NCI-H510A treated with DMSO at 0.1 percent for 48 hours (cell line): ENCODE results near the gene FKBP2.

Source experiments
- DNase-seq: peaks from one replicate; lab custom pipeline; 2025; lab: John Stamatoyannopoulos, UW

Gene FKBP2

DNA sequence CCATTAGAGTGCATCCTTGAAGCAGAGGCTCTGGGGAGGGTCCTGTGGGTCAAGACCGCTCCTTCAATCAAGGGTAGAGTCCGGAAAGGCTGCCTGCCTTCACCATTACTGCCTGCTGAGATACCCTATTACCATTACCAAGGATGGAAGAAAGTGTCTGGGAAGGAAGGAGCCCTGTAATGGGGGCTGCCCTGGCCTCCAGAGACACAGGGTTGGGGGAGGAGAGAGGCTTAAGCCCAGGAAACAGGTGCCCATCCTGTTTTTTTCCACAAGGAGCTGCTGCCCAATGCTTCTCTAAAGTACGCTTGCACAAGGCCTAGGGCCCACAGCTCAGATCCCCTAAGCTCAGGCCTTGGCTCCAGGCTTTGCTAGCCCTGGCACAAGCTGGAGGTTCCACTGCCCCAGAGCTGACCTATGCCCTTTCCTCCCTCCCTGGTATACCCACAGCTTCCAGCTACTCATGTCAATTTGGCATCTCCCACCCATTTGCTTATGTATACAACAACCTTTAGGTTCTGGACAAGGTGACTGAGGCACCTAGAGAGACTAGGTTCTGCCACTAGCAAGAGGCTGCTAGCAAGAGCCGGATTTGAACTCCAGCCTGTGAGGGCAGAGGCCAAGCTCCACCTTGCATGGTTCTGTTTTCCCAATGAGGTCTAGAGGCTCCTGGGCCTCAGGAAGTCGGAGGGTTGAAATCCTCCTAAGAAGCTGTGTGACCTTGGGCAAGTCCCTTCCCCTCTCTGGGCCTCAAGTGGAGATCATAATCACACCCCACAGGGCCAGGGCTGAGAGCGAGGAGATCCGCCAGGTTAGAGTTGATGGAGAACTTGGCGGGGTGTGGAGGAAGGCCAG, 8.9 kb downstream of the FKBP2 start:
- DNase-seq: no peak

GRCh38 chr11:64250415-64251015, 9.6 kb downstream of the FKBP2 start:
- no peak for DNase-seq

DNA sequence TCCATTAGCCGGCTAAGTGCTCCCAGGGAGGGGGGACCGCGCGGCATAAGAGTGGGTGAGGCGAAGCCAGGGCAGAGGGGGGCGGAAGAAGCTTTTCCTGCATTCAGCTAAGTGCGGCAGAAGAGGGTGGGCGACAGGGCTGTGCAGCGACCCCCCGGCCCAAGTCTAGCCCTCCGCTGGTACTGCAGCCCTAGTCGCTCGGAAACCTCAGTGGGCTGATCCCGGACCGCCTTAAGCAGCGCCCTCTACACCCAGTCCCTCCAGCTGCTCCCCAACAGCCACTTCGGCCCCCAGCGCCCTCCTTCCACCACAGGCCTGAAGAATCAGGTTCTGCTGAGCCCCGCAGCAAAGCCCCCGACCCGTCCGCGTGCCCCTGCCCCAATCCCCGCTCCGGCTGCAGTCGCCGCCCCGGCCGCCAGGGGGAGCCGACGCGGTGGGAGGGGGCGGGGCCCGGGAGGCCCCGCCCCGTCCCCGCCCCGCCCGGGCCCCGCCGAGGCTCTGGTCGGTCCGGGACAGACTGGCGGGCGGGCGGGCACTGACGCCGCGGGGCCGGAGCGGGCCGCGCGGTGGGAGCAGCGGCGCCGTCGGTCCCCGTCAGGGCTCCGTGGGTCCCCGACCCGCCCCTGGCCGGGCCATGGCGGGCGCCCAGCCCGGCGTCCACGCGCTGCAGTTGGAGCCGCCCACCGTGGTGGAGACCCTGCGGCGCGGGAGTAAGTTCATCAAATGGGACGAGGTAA, 10.3 kb downstream of the FKBP2 start, which contains the start of gene PLCB3:
TSS of gene PLCB3 (plus strand) at position 515 of the 737 bp plus-strand sequence. CDS start at position 635, 120 bp downstream.
- no peak for DNase-seq

GRCh38 chr11:64251753-64252002, 10.8 kb downstream of the FKBP2 start:
- DNase-seq: no peak

DNA sequence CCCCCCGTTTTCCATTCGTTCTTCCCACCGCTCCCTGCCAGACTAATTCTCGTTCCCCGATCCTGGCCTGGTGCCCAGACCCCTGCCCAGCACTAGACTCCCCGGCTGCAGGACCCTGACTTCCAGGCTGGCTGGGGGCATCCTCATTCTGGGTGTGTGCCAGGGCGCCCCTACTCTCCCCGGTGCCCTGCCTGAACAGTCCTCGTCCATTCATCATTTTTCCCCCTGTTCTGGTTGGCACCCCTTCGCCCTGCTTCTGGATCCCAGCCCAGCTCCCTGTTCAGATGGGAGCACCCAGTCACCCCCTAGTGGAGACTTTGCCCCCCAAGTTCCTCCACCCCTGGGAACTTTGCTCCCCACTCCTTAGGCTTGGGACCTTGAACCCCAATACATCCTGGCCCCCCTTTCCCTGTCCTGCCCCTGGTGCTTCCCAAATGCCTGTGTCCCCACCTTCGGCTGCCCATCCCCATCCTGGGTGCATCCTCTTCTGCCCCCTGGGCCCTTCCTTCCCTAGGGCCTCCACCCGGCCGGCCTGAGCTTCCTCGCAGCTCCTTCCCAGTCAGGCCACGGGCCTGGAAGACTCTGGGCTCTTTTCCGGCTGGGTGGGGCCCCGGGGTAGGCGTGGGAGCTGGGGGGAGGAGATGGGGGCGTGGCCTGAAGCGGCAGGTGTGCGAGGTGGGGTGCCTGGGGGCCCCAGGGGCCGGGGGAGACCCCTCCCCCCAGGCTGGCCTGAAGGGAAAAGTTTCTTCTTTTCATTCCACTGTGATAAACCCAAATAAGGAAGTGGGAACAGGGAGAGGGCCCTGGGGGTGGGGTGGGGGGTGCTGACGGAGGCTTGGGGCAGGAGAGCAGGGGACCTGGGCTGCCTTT, 11.3 kb downstream of the FKBP2 start:
- no peak for DNase-seq

GRCh38 chr11:64253043-64253442, 12.1 kb downstream of the FKBP2 start:
- DNase-seq: no peak

DNA sequence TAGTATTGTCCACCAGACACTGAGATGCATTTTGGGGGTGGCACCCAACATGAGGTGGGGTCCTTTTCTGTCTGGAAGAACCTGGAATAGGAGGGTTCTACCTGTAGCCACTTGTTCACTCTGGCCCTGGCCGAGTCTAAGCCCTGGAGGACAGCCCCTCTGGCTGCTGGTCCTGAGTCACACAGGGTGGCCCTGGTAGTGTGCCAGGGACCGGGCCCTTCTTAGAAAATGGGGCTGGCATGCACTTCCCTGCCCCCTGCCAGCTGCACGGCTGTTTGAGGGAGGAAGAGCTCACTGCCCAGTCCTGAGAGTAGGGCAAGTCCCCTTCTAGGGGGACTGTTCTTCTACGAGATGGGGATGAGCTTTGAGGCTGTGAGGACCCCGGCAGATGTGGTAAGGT, 12.6 kb downstream of the FKBP2 start:
- DNase-seq: no peak

GRCh38 chr11:64254326-64254725, 13.4 kb downstream of the FKBP2 start:
- no peak for DNase-seq

DNA sequence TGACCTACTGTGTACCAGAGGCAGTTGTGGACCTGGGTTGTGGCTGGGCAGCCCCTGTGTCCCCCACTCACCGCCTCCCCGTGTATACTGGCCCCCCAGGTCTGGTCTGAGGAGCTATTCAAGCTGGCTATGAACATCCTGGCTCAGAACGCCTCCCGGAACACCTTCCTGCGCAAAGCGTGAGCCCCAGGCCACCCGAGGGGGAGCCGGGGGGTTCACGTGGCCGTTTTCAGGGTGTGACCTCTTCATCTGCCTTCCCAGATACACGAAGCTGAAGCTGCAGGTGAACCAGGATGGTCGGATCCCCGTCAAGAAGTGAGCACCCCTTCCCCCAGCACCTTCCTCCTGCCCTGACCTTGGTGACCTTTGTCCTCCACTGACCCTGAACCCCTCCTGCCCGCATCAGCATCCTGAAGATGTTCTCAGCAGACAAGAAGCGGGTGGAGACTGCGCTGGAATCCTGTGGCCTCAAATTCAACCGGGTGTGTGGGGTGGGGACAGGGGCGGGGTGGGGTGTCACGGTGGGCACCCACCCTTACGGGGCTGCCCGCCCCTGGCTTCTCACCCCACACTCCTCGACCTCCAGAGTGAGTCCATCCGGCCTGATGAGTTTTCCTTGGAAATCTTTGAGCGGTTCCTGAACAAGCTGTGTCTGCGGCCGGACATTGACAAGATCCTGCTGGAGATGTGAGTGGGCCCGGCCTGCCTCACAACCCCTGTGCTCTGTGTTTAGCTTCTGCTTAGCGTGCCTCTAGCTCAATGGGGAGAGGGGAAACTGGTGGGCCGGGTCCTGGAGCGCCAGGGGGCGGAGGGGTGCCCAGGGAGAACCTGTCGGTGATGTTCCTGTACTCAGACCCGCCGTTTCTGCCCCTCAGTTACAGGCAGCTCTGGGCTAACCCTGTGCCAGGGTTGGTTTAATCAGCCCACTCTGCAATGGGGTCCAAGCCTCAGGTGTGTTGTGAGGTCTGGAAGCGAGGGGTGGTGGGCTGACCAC, 14.5 kb downstream of the FKBP2 start:
- no peak for DNase-seq

- no peak for DNase-seq
These were observed 15.4 kb downstream of the FKBP2 start for GRCh38 chr11:64256300-64256699.

DNA sequence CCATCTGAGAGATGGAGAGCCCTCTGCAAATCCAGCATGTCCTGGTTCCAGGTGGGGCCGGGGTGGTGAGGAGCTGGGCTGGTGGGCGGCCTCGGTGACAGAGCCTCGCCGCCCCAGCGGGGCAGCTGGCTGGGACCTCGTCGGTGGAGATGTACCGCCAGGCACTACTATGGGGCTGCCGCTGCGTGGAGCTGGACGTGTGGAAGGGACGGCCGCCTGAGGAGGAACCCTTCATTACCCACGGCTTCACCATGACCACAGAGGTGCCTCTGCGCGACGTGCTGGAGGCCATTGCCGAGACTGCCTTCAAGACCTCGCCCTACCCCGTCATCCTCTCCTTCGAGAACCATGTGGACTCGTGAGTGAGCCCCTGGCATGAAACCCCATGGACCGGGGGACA, 17.5 kb downstream of the FKBP2 start:
- no peak for DNase-seq

GRCh38 chr11:64258946-64259532, 18.1 kb downstream of the FKBP2 start:
- DNase-seq: no peak

DNA sequence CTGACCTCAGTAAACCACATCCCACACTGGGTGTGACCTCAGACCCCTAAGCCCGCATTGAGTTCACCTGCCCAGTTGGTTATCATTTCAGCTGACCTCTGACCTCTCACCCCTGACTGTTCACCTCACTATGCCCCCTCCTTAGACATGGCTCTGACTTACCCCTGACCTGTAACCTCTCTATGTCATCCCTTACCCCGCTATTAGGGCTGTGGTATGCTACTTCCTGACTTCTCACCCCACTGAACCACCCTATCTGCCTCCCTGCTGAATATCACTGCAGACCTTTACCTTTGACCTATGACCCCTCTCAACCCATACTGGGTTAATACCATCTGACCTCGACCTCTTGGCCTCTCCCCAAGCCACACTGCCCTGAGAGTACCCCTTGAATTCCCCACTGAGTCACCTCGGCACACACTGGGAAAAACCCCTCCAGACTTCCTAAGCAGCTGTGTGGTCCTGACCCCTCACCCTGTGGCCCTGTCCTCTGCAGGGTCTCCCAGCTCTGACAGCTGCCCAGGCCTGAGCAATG, 18.7 kb downstream of the FKBP2 start:
- DNase-seq: no peak

DNA sequence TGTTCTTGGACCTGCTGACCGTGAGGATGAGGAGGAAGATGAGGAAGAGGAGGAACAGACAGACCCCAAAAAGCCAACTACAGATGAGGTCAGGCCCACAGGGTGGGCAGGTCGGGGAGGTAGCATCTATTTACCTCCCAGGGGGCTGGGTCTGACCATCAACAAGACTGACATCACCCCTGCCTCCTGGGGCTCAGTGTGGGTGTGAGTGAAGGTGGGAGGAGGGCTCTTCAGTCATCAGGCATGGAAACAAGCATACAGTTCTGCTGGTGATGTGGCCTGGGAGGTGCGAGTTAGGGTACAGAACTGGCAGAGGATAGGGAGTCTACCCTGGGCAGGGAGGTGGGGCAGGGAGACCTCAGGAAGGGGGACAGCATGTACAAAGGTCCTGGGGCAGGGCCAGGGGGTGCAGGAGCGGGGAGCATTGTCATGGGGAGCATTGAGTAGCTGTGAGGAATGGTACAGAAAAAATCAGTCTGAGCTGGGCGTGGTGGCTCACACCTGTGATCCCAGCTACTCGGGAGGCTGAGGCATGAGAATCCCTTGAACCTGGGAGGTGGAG, 19.3 kb downstream of the FKBP2 start:
- no peak for DNase-seq

DNA sequence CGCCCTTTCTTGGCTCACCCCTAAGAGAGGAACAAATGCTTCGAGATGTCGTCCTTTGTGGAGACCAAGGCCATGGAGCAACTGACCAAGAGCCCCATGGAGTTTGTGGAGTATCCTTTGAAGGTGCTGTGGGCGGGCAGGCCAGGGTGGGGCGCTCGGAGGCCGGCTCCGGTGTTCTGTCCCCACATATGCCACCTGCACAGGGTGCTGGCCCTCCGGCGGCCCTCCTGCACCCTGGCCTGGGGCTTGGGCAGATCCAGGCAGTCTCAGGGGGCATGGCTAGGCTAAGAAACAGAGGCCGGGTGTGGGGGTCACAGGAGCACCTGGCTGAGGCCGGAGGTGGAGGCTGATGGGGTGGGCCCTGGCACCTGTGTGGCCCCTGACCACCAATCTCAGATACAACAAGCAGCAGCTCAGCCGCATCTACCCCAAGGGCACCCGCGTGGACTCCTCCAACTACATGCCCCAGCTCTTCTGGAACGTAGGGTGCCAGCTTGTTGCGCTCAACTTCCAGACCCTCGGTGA, 20.7 kb downstream of the FKBP2 start:
- no peak for DNase-seq

DNA sequence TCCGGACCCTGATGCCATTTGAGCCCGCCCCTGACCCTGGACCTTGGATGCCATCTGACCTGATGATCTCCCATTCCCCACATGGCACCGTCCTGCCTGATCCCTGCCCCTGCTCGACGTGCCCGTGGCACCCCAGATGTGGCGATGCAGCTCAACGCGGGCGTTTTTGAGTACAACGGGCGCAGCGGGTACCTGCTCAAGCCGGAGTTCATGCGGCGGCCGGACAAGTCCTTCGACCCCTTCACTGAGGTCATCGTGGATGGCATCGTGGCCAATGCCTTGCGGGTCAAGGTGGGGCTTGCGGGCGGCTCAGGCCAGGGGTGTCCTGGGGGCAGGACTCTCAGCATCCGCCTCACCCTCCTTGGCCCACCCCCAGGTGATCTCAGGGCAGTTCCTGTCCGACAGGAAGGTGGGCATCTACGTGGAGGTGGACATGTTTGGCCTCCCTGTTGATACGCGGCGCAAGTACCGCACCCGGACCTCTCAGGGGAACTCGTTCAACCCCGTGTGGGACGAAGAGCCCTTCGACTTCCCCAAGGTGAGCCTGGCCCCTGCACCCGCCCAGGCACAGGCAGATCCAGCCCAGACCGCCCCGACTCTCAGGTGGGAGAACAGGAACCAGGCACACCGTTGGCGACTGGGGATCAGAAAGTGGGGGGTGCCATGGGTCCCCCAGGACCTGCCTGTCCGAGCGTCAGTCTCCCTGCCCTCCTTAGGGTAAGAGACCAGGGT, 21.5 kb downstream of the FKBP2 start:
- no peak for DNase-seq

GRCh38 chr11:64263021-64263946, 22.4 kb downstream of the FKBP2 start:
- DNase-seq: no peak

DNA sequence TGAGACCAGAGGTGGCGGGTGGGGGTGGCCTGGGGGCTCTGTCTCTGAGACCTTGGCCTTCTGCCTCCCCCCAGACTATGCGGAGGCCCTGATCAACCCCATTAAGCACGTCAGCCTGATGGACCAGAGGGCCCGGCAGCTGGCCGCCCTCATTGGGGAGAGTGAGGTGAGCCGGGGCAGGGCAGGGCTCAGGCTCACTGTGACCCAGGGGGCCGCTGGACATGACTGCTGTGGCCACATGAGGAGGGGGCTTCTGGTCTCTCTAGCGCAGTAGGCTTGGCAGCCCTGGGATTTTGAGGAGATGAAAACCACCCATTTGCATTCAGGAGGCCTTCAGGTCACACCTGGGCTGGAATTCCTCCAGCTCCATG, 23.0 kb downstream of the FKBP2 start:
- no peak for DNase-seq
